WTC11 (cell line): ENCODE measurements around the gene SP7. TPM values are rescaled to one million over a fixed set of nuclear protein-coding genes. Genes with fewer than 3 reads are reported as not detected.

Source experiments
- ATAC-seq: fragments of 200-7000 bp; cut with Tn5 transposase; 2 replicates; pipeline ENCODE4 v1.10.0; 2021; ENCODE audit warnings: mild to moderate bottlenecking, moderate library complexity
- CTCF ChIA-PET: fragments of 300-600 bp; sonication (Branson Sonifier 250); formaldehyde crosslinking; loops from one replicate; lab custom pipeline; 2021; ENCODE audit warnings: antibody characterized with exemption; lab: Charles Lee
- POLR2A ChIA-PET: fragments of 350-600 bp; sonication (Branson Sonifier 250); formaldehyde crosslinking; loops from one replicate; lab custom pipeline; 2021; ENCODE audit warnings: antibody characterized with exemption; lab: Charles Lee
- DNase-seq: peaks from one replicate; pipeline ENCODE4 v3.0.0; 2021; ENCODE audit warnings: low spot score
- H3K27ac Mint-ChIP-seq: 2 replicates; pipeline ENCODE4 v1.8.0; 2021; ENCODE audit warnings: mixed read lengths
- H3K27me3 Mint-ChIP-seq: 2 replicates; pipeline ENCODE4 v1.8.0; 2021; ENCODE audit warnings: low read depth, mild to moderate bottlenecking, moderate library complexity, mixed read lengths
- H3K36me3 Mint-ChIP-seq: 2 replicates; pipeline ENCODE4 v1.8.0; 2021; ENCODE audit warnings: mixed read lengths
- H3K4me1 Mint-ChIP-seq: 2 replicates; pipeline ENCODE4 v1.8.0; 2022; ENCODE audit warnings: mixed read lengths
- H3K4me3 Mint-ChIP-seq: 2 replicates; pipeline ENCODE4 v1.8.0; 2021; ENCODE audit warnings: mild to moderate bottlenecking, moderate library complexity, mixed read lengths
- H3K9me3 Mint-ChIP-seq: 2 replicates; pipeline ENCODE4 v1.8.0; 2021; ENCODE audit warnings: mixed read lengths
- ARID4B ChIP-seq: sonication (generic); formaldehyde crosslinking; IDR thresholded peaks from 2 replicates; pipeline ENCODE4 v1.8.0; 2023; ENCODE audit warnings: missing genetic modification reagents, mild to moderate bottlenecking, borderline replicate concordance
- CREM ChIP-seq: sonication (generic); formaldehyde crosslinking; IDR thresholded peaks from 2 replicates; pipeline ENCODE4 v1.8.1; 2022; ENCODE audit warnings: mild to moderate bottlenecking, missing genetic modification reagents, moderate library complexity
- ERG ChIP-seq: fragments of 250-450 bp; sonication (Bioruptor Pico); IDR thresholded peaks from 2 replicates; pipeline ENCODE4 v1.8.0; 2021; ENCODE audit warnings: mild to moderate bottlenecking
- JAZF1 ChIP-seq: fragments of 250-450 bp; sonication (Bioruptor Pico); IDR thresholded peaks from 2 replicates; pipeline ENCODE4 v1.9.0; 2021; ENCODE audit warnings: moderate library complexity, mild to moderate bottlenecking, inconsistent platforms
- NFE2L1 ChIP-seq: sonication (generic); formaldehyde crosslinking; IDR thresholded peaks from 2 replicates; pipeline ENCODE4 v1.8.1; 2023; ENCODE audit warnings: missing genetic modification reagents
- NR1H2 ChIP-seq: sonication (generic); formaldehyde crosslinking; IDR thresholded peaks from 2 replicates; pipeline ENCODE4 v1.9.0; 2021; ENCODE audit warnings: mild to moderate bottlenecking, moderate library complexity, missing genetic modification reagents
- NR2C2 ChIP-seq: sonication (generic); formaldehyde crosslinking; IDR thresholded peaks from 2 replicates; pipeline ENCODE4 v1.8.0; 2022; ENCODE audit warnings: mild to moderate bottlenecking, missing genetic modification reagents
- ZBTB21 ChIP-seq: sonication (generic); formaldehyde crosslinking; IDR thresholded peaks from 2 replicates; pipeline ENCODE4 v1.8.1; 2023; ENCODE audit warnings: mild to moderate bottlenecking, missing genetic modification reagents, borderline replicate concordance
- ZNF232 ChIP-seq: sonication (generic); formaldehyde crosslinking; IDR thresholded peaks from 2 replicates; pipeline ENCODE4 v1.8.0; 2022; ENCODE audit warnings: mild to moderate bottlenecking, missing genetic modification reagents
- ZNF263 ChIP-seq: sonication (generic); formaldehyde crosslinking; IDR thresholded peaks from 2 replicates; pipeline ENCODE4 v1.8.1; 2022; ENCODE audit warnings: low read depth, mild to moderate bottlenecking, moderate library complexity, missing genetic modification reagents
- ZNF281 ChIP-seq: sonication (generic); formaldehyde crosslinking; IDR thresholded peaks from 2 replicates; pipeline ENCODE4 v1.8.0; 2023; ENCODE audit warnings: mild to moderate bottlenecking, missing genetic modification reagents
- ZNF671 ChIP-seq: fragments of 250-450 bp; sonication (Bioruptor Pico); IDR thresholded peaks from 2 replicates; pipeline ENCODE4 v1.8.0; 2021; ENCODE audit warnings: mild to moderate bottlenecking
- total RNA-seq: library from RNA; stranded (reverse); gene quantifications from 3 replicates; pipeline ENCODE4 v1.2.3, GENCODE V29; 2021
- TF ChIP-seq, protein P1 (sequence below): sonication (generic); formaldehyde crosslinking; IDR thresholded peaks from 2 replicates; pipeline ENCODE4 v1.8.1; 2023; ENCODE audit warnings: mild to moderate bottlenecking, moderate library complexity, missing genetic modification reagents
- TF ChIP-seq, protein P2 (sequence below): sonication (generic); formaldehyde crosslinking; IDR thresholded peaks from 2 replicates; pipeline ENCODE4 v1.8.1; 2023; ENCODE audit warnings: mild to moderate bottlenecking, missing genetic modification reagents
- TF ChIP-seq, protein P3 (sequence below): sonication (generic); formaldehyde crosslinking; IDR thresholded peaks from 2 replicates; pipeline ENCODE4 v1.8.0; 2022; ENCODE audit warnings: missing genetic modification reagents
- TF ChIP-seq, protein P4 (sequence below): sonication (generic); formaldehyde crosslinking; IDR thresholded peaks from 2 replicates; pipeline ENCODE4 v1.8.1; 2022; ENCODE audit warnings: low read depth, missing genetic modification reagents, borderline replicate concordance
- TF ChIP-seq, protein P5 (sequence below): fragments of 250-450 bp; sonication (Bioruptor Pico); IDR thresholded peaks from 2 replicates; pipeline ENCODE4 v2.1.2; 2022; ENCODE audit warnings: mild to moderate bottlenecking, moderate library complexity

Gene SP7
- total RNA-seq, 1 experiment from 2014 or later, result 0.09 TPM

- H3K27ac Mint-ChIP-seq, result no peak overlapping the region
- H3K27me3 Mint-ChIP-seq, result peaks cover 2% of the 10 kb centered on the region
- CTCF ChIA-PET, result interaction anchor here (1.8 to 5.4 kb wide), 7 partner anchors 9 to 72 kb away, joined by 10 to 113 read pairs (median 41); partner anchors contain the start of genes AAAS, AMHR2 and SP1
- POLR2A ChIA-PET, result interaction anchor here (1.5 kb wide), 1 partner anchor 26 kb away, joined by 6 read pairs; the partner anchor contains the start of gene SP1
- H3K9me3 Mint-ChIP-seq, result no peaks in the 10 kb centered on the region
- no peak overlapping the region for H3K4me3 Mint-ChIP-seq
- TF ChIP-seq ARID4B (CRISPR knock-in tag) (no peak), ZNF263 (no peak), ZNF671 (CRISPR knock-in tag) (no peak), NR1H2 (CRISPR knock-in tag) (no peak), ZNF281 (CRISPR knock-in tag) (no peak), NFE2L1 (CRISPR knock-in tag) (no peak), ERG (CRISPR knock-in tag) (no peak), CREM (CRISPR knock-in tag) (no peak), ZBTB21 (CRISPR knock-in tag) (no peak), NR2C2 (CRISPR knock-in tag) (no peak), ZNF232 (CRISPR knock-in tag) (no peak), JAZF1 (CRISPR knock-in tag) (no peak)
- TF ChIP-seq, protein P1, sequence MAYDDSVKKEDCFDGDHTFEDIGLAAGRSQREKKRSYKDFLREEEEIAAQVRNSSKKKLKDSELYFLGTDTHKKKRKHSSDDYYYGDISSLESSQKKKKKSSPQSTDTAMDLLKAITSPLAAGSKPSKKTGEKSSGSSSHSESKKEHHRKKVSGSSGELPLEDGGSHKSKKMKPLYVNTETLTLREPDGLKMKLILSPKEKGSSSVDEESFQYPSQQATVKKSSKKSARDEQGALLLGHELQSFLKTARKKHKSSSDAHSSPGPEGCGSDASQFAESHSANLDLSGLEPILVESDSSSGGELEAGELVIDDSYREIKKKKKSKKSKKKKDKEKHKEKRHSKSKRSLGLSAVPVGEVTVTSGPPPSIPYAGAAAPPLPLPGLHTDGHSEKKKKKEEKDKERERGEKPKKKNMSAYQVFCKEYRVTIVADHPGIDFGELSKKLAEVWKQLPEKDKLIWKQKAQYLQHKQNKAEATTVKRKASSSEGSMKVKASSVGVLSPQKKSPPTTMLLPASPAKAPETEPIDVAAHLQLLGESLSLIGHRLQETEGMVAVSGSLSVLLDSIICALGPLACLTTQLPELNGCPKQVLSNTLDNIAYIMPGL (CRISPR knock-in tag), result no peak
- TF ChIP-seq, protein P2, sequence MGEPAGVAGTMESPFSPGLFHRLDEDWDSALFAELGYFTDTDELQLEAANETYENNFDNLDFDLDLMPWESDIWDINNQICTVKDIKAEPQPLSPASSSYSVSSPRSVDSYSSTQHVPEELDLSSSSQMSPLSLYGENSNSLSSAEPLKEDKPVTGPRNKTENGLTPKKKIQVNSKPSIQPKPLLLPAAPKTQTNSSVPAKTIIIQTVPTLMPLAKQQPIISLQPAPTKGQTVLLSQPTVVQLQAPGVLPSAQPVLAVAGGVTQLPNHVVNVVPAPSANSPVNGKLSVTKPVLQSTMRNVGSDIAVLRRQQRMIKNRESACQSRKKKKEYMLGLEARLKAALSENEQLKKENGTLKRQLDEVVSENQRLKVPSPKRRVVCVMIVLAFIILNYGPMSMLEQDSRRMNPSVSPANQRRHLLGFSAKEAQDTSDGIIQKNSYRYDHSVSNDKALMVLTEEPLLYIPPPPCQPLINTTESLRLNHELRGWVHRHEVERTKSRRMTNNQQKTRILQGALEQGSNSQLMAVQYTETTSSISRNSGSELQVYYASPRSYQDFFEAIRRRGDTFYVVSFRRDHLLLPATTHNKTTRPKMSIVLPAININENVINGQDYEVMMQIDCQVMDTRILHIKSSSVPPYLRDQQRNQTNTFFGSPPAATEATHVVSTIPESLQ, result no peak
- TF ChIP-seq, protein P3, sequence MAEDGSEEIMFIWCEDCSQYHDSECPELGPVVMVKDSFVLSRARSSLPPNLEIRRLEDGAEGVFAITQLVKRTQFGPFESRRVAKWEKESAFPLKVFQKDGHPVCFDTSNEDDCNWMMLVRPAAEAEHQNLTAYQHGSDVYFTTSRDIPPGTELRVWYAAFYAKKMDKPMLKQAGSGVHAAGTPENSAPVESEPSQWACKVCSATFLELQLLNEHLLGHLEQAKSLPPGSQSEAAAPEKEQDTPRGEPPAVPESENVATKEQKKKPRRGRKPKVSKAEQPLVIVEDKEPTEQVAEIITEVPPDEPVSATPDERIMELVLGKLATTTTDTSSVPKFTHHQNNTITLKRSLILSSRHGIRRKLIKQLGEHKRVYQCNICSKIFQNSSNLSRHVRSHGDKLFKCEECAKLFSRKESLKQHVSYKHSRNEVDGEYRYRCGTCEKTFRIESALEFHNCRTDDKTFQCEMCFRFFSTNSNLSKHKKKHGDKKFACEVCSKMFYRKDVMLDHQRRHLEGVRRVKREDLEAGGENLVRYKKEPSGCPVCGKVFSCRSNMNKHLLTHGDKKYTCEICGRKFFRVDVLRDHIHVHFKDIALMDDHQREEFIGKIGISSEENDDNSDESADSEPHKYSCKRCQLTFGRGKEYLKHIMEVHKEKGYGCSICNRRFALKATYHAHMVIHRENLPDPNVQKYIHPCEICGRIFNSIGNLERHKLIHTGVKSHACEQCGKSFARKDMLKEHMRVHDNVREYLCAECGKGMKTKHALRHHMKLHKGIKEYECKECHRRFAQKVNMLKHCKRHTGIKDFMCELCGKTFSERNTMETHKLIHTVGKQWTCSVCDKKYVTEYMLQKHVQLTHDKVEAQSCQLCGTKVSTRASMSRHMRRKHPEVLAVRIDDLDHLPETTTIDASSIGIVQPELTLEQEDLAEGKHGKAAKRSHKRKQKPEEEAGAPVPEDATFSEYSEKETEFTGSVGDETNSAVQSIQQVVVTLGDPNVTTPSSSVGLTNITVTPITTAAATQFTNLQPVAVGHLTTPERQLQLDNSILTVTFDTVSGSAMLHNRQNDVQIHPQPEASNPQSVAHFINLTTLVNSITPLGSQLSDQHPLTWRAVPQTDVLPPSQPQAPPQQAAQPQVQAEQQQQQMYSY (CRISPR knock-in tag), result no peak
- TF ChIP-seq, protein P4, sequence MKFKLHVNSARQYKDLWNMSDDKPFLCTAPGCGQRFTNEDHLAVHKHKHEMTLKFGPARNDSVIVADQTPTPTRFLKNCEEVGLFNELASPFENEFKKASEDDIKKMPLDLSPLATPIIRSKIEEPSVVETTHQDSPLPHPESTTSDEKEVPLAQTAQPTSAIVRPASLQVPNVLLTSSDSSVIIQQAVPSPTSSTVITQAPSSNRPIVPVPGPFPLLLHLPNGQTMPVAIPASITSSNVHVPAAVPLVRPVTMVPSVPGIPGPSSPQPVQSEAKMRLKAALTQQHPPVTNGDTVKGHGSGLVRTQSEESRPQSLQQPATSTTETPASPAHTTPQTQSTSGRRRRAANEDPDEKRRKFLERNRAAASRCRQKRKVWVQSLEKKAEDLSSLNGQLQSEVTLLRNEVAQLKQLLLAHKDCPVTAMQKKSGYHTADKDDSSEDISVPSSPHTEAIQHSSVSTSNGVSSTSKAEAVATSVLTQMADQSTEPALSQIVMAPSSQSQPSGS (CRISPR knock-in tag), result no peak
- TF ChIP-seq, protein P5, sequence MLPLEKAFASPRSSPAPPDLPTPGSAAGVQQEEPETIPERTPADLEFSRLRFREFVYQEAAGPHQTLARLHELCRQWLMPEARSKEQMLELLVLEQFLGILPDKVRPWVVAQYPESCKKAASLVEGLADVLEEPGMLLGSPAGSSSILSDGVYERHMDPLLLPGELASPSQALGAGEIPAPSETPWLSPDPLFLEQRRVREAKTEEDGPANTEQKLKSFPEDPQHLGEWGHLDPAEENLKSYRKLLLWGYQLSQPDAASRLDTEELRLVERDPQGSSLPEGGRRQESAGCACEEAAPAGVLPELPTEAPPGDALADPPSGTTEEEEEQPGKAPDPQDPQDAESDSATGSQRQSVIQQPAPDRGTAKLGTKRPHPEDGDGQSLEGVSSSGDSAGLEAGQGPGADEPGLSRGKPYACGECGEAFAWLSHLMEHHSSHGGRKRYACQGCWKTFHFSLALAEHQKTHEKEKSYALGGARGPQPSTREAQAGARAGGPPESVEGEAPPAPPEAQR, result no peak
- TF ChIP-seq, all 79 proteins: peak for 0
- no peak for ATAC-seq
- H3K4me1 Mint-ChIP-seq, result 0 out of 2 replicates have a peak, but pooled peaks cover 4% of the 10 kb centered on the region
- DNase-seq, result no peak
- no peaks in the 10 kb centered on the region for H3K36me3 Mint-ChIP-seq
These were observed 17.1 kb upstream of the SP7 start for GRCh38 chr12:53353257-53353655.
